Testis (tissue), 2 donors: Measurements from ENCODE around the gene RGS8.

Experiments
- POLR2A ChIP-seq: fragments of 450-650 bp; IDR thresholded peaks from one replicate; pipeline ENCODE4 v1.6.1; 2017; ENCODE audit warnings: antibody characterized with exemption, mild to moderate bottlenecking, moderate library complexity
- TF ChIP-seq, protein P1 (sequence below), 3 experiments: fragments of 450-650 bp in 2 of 3; fragments of 200-600 bp in 1 of 3; sonication (generic) in 1 of 3; IDR thresholded peaks; one replicate each; pipeline ENCODE4 v1.5.1; 2016 to 2019; ENCODE audit warnings: antibody characterized with exemption in 3 of 3, mild to moderate bottlenecking in 2 of 3, moderate library complexity in 1 of 3

DNA sequence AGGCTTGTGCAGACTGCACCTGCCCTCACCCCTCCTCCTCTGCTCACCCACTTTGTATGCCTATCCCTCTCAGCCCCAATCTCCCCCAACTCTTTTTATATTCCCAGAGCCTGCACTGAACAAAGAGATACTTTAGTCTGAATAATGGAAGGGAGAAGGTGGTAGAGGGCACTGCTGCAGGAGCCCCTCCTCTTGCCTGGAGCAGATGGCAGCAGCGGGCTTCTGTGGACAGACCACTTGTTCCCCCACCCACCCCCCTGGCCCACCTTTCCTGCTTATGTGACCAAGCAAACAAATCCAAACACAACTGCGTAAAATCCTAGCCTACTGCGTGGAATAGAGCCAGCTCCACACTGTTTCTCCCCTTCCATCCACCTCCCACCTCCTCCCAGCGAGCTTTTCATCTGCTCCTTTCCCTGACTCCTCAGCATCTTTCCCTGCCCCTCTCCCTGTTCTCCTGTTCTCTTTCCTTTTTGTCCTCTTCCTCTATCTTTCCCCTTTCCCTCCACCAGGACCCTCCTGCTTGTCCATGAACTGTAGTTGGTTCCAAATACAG lies 27.5 kb downstream of the RGS8 start:
- TF ChIP-seq, protein P1, sequence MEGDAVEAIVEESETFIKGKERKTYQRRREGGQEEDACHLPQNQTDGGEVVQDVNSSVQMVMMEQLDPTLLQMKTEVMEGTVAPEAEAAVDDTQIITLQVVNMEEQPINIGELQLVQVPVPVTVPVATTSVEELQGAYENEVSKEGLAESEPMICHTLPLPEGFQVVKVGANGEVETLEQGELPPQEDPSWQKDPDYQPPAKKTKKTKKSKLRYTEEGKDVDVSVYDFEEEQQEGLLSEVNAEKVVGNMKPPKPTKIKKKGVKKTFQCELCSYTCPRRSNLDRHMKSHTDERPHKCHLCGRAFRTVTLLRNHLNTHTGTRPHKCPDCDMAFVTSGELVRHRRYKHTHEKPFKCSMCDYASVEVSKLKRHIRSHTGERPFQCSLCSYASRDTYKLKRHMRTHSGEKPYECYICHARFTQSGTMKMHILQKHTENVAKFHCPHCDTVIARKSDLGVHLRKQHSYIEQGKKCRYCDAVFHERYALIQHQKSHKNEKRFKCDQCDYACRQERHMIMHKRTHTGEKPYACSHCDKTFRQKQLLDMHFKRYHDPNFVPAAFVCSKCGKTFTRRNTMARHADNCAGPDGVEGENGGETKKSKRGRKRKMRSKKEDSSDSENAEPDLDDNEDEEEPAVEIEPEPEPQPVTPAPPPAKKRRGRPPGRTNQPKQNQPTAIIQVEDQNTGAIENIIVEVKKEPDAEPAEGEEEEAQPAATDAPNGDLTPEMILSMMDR (IDR thresholded peaks at IDR 0.05), result no peak
- TF ChIP-seq POLR2A, result no peak
